ENCODE data around the gene GATA2. TPM values are rescaled to one million over a fixed set of nuclear protein-coding genes. Genes with fewer than 3 reads are reported as not detected.

The GATA2 gene
- total RNA-seq, 3 donors from 2014 or later: 1.6 to 10.1 (median 8.8) TPM

GRCh38 chr3:128452120-128452519 is 40.9 kb downstream of the GATA2 start:
- intact Hi-C loops (cut with DNase I, micrococcal nuclease): no loop called here
- no peak for DNase-seq
- Histone ChIP-seq H3K36me3 (ENCODE audit: low read depth) (no peaks in the 10 kb centered on the region), H3K9me3 (no peaks in the 10 kb centered on the region), H3K4me3 (no peak overlapping the region), H3K4me1 (ENCODE audit: low read depth) (no peaks in the 10 kb centered on the region)
- TF ChIP-seq CTCF (IDR thresholded peaks at IDR 0.05): no peak
- ATAC-seq: no peak

GRCh38 chr3:128449111-128449638 is 43.8 kb downstream of the GATA2 start:
- ATAC-seq (no peak), DNase-seq (no peak)
- H3K36me3 ChIP-seq (ENCODE audit: low read depth): no peaks in the 10 kb centered on the region
- H3K4me1 ChIP-seq (ENCODE audit: low read depth): no peaks in the 10 kb centered on the region
- H3K4me3 ChIP-seq: no peak overlapping the region
- no peak for TF ChIP-seq CTCF (IDR thresholded peaks at IDR 0.05)
- no peaks in the 10 kb centered on the region for H3K9me3 ChIP-seq
- intact Hi-C loops (cut with DNase I, micrococcal nuclease): no loop called here

DNA sequence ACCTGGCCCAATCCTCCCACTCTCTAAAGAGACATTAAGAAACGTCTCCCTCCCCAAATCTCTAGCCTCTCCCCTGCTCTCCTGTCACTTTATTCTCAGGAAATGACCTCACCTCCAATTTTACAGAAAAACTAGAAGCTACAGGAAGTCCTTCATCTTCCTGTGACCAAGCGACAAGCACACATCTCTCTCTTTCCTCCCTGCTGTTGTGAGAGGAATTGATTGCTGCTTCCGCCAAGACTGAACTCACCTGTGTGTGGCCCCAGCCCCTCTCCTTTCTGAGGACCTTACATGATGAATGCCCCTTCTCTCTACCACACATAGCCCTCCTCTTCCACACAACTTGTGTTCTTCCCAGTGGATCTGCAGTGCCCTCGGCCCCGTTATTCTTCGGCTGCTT is 44.5 kb downstream of the GATA2 start:
- ATAC-seq (no peak), DNase-seq (no peak)
- H3K4me3 ChIP-seq: no peak overlapping the region
- intact Hi-C loops (cut with DNase I, micrococcal nuclease): no loop called here
- H3K9me3 ChIP-seq: no peaks in the 10 kb centered on the region
- no peak for TF ChIP-seq CTCF (IDR thresholded peaks at IDR 0.05)
- no peaks in the 10 kb centered on the region for H3K4me1 ChIP-seq (ENCODE audit: low read depth)
- no peaks in the 10 kb centered on the region for H3K36me3 ChIP-seq (ENCODE audit: low read depth)

DNA sequence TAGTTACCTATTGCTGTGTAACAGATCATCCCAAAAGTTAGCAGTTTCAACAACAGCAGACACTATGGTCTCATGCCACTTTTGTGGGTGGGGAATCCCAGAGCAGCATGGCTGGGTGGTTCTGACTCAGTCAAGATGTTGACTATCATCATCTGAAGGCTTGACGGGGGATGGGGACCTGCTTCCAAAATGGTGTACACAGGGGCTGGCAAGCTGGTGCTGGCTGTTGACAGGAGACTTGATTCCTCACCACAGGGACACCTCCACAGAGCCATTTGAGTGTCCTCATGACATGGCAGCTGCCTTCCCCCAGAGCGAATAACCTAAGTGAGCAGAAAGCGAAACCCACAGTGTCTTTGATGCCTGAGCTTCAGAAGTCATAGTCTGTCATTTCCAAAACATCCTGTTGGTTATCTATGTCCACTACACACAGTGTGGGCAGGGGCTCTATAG is 45.4 kb downstream of the GATA2 start:
- Histone ChIP-seq H3K36me3 (ENCODE audit: low read depth) (no peaks in the 10 kb centered on the region), H3K4me1 (ENCODE audit: low read depth) (no peaks in the 10 kb centered on the region), H3K9me3 (no peaks in the 10 kb centered on the region), H3K4me3 (no peak overlapping the region)
- ATAC-seq: no peak
- no peak for TF ChIP-seq CTCF (IDR thresholded peaks at IDR 0.05)
- intact Hi-C loops (cut with DNase I, micrococcal nuclease): no loop called here
- peak in 1 of 3 donors; percentile 12 for DNase-seq

DNA sequence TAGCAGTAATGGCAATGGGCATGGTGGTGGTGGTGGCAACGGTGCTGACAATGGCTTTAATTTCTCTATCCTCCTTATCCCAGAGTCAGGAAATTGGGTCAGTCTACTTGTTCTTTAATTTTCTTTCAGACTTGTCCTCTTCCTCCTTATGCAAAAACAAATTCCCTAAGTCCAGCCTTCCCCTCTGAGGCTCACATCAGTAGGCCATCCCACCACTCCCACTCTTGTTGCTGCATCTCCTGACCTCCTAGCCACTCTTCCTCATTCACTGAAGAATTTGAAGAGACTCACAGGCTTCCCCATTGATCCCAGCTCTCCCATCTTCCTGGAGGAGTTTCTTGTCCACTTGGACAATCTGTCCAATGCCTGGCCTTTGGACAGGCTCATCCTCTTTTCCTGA is 46.2 kb downstream of the GATA2 start:
- Histone ChIP-seq H3K36me3 (ENCODE audit: low read depth) (no peaks in the 10 kb centered on the region), H3K4me3 (no peak overlapping the region), H3K4me1 (ENCODE audit: low read depth) (no peaks in the 10 kb centered on the region), H3K9me3 (no peaks in the 10 kb centered on the region)
- intact Hi-C loops (cut with DNase I, micrococcal nuclease): no loop called here
- ATAC-seq: no peak
- no peak for DNase-seq
- TF ChIP-seq CTCF (IDR thresholded peaks at IDR 0.05): no peak

GRCh38 chr3:128445357-128445756 is 47.6 kb downstream of the GATA2 start:
- H3K4me1 ChIP-seq (ENCODE audit: low read depth): no peaks in the 10 kb centered on the region

More at GRCh38 chr3:128445357-128445756, 47.6 kb downstream of the GATA2 start:
- ATAC-seq (no peak), DNase-seq (no peak)
- no peak for TF ChIP-seq CTCF (IDR thresholded peaks at IDR 0.05)
- intact Hi-C loops (cut with DNase I, micrococcal nuclease): no loop called here
- H3K9me3 ChIP-seq: no peaks in the 10 kb centered on the region
- no peak overlapping the region for H3K4me3 ChIP-seq
- H3K36me3 ChIP-seq (ENCODE audit: low read depth): no peaks in the 10 kb centered on the region

All from mucosa of descending colon (tissue), 3 donors.